OCI-LY3 (cell line): Measurements from ENCODE around the gene ZMYND12.

Experiments used
- H2AFZ ChIP-seq: fragments of 200-600, 300-600 bp; shearing (Covaris generic); 2 replicates; pipeline ENCODE4 v1.6.0; 2014; ENCODE audit warnings: antibody characterized with exemption, low read depth, low read length
- H3K27ac ChIP-seq: fragments of 200-600, 300-600 bp; sonication (generic); 2 replicates; pipeline ENCODE4 v1.5.1; 2014; ENCODE audit warnings: mild to moderate bottlenecking, low read length, moderate library complexity, mixed read lengths
- H3K27me3 ChIP-seq: fragments of 200-600, 300-600 bp; sonication (generic); 2 replicates; pipeline ENCODE4 v1.6.1; 2014; ENCODE audit warnings: low read depth, low read length, mixed read lengths
- H3K36me3 ChIP-seq: fragments of 200-600, 300-600 bp; sonication (generic); replicated peaks from 2 replicates; pipeline ENCODE3; 2014; ENCODE audit warnings: low read depth, low read length, mixed read lengths
- H3K4me1 ChIP-seq: fragments of 300-600, 200-600 bp; sonication (generic); 2 replicates; pipeline ENCODE4 v1.6.1; 2014; ENCODE audit warnings: low read length, mixed read lengths
- H3K4me2 ChIP-seq: fragments of 200-600, 300-600 bp; sonication (generic); 2 replicates; pipeline ENCODE4 v1.6.1; 2014; ENCODE audit warnings: low read length, mixed read lengths
- H3K4me3 ChIP-seq: fragments of 300-600, 200-600 bp; sonication (generic); 2 replicates; pipeline ENCODE4 v1.5.1; 2014; ENCODE audit warnings: antibody characterized with exemption, mild to moderate bottlenecking, low read length, moderate library complexity
- H3K79me2 ChIP-seq: fragments of 300-600, 200-600 bp; shearing (Covaris generic); 2 replicates; pipeline ENCODE4 v1.6.1; 2014; ENCODE audit warnings: mild to moderate bottlenecking, low read length, mixed read lengths
- H3K9ac ChIP-seq: fragments of 300-600, 200-600 bp; shearing (Covaris generic); 2 replicates; pipeline ENCODE4 v1.6.0; 2014; ENCODE audit warnings: mild to moderate bottlenecking, low read length, moderate library complexity
- H3K9me3 ChIP-seq: fragments of 200-600, 300-600 bp; shearing (Covaris generic); 2 replicates; pipeline ENCODE4 v1.6.1; 2014; ENCODE audit warnings: low read length, mixed read lengths; ENCODE audit not compliant: insufficient read depth
- H4K20me1 ChIP-seq: fragments of 200-600, 300-600 bp; sonication (generic); 2 replicates; pipeline ENCODE4 v1.6.1; 2016; ENCODE audit warnings: low read length, mixed read lengths; ENCODE audit not compliant: insufficient read depth
- EZH2phosphoT487 ChIP-seq: fragments of 200-600 bp; shearing (Covaris generic); IDR thresholded peaks from 2 replicates; pipeline ENCODE4 v1.6.1; 2018; ENCODE audit warnings: antibody characterized with exemption, mixed run types, low read depth
- TF ChIP-seq, protein P1 (sequence below): fragments of 200-600, 300-600 bp; sonication (generic); IDR thresholded peaks from 2 replicates; pipeline ENCODE4 v1.5.1; 2014; ENCODE audit warnings: antibody characterized with exemption, low read length, low read depth

ZMYND12 gene

DNA sequence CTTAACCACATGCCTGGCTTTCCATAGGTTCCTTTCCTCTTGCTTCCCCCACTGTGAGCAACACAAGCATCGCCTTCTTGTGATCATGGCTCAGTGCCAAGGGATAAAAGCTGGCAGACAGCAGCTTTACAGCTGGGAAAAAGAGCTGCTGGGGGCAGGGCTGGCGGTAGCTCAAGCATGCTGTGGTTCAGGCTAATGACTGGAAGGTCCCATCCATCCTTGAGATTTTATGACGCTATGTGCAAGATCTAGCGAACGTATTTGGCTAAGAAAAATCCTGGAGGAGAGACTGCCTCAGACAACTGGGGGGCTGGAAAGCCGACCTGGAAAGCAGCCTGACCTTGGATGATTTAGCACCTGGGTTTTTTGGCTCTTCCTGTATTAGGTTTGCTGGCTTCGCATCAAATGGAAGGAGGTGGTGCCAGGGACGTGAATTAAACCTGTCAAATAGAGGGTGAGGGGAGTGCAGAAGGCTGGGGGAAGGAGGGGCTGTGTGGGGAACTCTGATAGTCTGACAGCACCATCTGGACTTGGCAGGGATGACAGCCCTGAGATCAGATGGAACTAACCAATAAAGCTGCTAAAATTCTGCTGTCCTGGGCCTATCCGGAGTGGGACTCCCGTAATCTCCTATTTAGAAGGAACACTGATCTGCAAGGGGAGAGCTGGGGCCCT lies 34.8 kb downstream of the ZMYND12 start:
- TF ChIP-seq EZH2phosphoT487 = no peak
- TF ChIP-seq, protein P1, sequence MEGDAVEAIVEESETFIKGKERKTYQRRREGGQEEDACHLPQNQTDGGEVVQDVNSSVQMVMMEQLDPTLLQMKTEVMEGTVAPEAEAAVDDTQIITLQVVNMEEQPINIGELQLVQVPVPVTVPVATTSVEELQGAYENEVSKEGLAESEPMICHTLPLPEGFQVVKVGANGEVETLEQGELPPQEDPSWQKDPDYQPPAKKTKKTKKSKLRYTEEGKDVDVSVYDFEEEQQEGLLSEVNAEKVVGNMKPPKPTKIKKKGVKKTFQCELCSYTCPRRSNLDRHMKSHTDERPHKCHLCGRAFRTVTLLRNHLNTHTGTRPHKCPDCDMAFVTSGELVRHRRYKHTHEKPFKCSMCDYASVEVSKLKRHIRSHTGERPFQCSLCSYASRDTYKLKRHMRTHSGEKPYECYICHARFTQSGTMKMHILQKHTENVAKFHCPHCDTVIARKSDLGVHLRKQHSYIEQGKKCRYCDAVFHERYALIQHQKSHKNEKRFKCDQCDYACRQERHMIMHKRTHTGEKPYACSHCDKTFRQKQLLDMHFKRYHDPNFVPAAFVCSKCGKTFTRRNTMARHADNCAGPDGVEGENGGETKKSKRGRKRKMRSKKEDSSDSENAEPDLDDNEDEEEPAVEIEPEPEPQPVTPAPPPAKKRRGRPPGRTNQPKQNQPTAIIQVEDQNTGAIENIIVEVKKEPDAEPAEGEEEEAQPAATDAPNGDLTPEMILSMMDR = no peak
- H3K4me3 ChIP-seq = no peak overlapping the region
- no peaks in the 10 kb centered on the region for H3K4me1 ChIP-seq
- H3K79me2 ChIP-seq = no peaks in the 10 kb centered on the region
- H3K27me3 ChIP-seq = no peaks in the 10 kb centered on the region
- H3K4me2 ChIP-seq = no peak overlapping the region
- H3K36me3 ChIP-seq = no peaks in the 10 kb centered on the region
- H2AFZ ChIP-seq = no peak overlapping the region
- no peaks in the 10 kb centered on the region for H4K20me1 ChIP-seq
- no peak overlapping the region for H3K27ac ChIP-seq
- no peaks in the 10 kb centered on the region for H3K9me3 ChIP-seq
- no peak overlapping the region for H3K9ac ChIP-seq

DNA sequence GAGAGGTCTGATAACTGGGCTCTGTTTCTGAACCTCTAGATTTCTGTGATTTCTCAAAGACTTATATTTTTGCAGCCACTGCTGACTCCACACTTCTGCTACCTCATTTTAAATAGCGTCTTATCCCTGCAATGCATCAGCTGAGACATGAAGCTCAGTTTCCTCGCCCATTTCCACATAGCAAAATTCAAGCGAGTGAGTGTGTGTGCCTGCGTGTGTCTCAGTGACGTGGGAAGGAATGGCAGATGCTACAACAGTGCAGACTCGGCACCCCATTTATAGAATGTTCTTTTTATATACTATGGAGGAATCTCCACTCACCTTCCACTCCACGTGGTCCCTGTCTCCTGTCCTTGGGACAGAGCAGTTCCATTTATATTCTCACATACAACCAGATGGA lies 35.7 kb downstream of the ZMYND12 start:
- Histone ChIP-seq H3K36me3 (no peaks in the 10 kb centered on the region), H3K27ac (no peak overlapping the region), H3K79me2 (no peaks in the 10 kb centered on the region), H4K20me1 (no peaks in the 10 kb centered on the region), H3K4me2 (no peak overlapping the region), H3K4me3 (no peak overlapping the region), H2AFZ (no peak overlapping the region), H3K27me3 (no peaks in the 10 kb centered on the region), H3K9me3 (no peaks in the 10 kb centered on the region), H3K9ac (no peak overlapping the region), H3K4me1 (no peaks in the 10 kb centered on the region)
- TF ChIP-seq, protein P1 = no peak

DNA sequence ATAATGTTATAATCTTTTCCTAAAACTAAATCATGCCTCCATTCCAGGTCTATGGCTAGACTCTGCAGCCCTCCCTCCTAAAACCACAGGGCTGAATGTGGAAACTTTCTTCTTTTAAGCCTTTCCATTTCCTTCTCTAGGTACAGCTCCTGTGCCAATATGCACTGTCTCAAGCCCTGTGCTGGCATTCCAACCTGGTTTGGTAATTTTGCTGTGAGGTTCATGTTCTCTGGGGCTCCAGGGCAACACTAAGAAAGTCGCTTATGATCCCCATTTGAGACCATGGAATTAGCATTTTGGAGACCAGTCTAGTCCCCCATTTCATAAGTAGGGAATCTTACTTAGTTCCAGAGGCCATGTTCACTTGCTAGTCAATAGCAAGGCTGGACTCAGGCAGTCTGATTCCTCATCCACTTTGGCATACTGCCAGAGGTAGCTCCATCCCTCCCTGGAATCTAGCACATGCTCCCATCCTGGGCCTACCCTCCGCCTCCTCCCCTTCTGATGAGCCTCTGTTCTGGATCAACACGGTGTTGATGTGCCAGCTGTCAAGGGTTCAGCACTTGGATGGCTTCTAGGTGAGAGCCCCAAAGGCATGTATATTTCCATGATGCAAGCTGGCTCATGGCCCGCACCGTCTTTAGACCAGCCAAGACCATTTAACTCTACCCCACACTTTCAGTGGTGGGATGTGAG lies 36.5 kb downstream of the ZMYND12 start:
- no peak overlapping the region for H3K4me2 ChIP-seq

DNA sequence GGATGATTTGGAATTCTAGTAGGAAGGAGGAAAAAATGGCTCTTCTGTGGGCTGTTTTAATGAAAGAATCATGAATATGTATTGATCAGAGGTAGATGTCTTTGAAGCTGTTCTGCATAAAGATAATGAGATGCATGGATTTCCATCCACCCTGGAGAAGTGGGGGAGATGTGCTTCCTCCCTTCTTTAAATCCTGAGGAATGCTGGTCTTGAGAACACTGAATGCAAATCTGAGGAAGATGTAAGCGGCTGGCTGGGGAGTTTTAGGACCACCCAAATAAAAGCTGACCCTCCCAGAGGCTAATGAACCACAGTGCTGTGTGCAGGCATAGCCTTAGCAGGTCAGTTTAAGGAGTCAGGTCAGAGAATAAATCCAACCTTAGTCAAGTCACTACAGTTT lies 37.3 kb downstream of the ZMYND12 start:
- Histone ChIP-seq H3K4me2 (no peak overlapping the region), H3K36me3 (no peaks in the 10 kb centered on the region), H3K27ac (no peak overlapping the region), H2AFZ (no peak overlapping the region), H4K20me1 (no peaks in the 10 kb centered on the region), H3K9me3 (no peaks in the 10 kb centered on the region), H3K27me3 (no peaks in the 10 kb centered on the region), H3K4me1 (no peaks in the 10 kb centered on the region), H3K9ac (no peak overlapping the region), H3K79me2 (no peaks in the 10 kb centered on the region), H3K4me3 (no peak overlapping the region)
- TF ChIP-seq EZH2phosphoT487 = no peak
- TF ChIP-seq, protein P1 = no peak

More for the DNA sequence above, 36.5 kb downstream of the ZMYND12 start:
- Histone ChIP-seq H3K36me3 (no peaks in the 10 kb centered on the region), H3K4me3 (no peak overlapping the region), H3K4me1 (no peaks in the 10 kb centered on the region), H3K9me3 (no peaks in the 10 kb centered on the region), H4K20me1 (no peaks in the 10 kb centered on the region), H3K9ac (no peak overlapping the region), H3K27me3 (no peaks in the 10 kb centered on the region), H3K27ac (no peak overlapping the region), H3K79me2 (no peaks in the 10 kb centered on the region), H2AFZ (no peak overlapping the region)
- TF ChIP-seq EZH2phosphoT487 = no peak
- TF ChIP-seq, protein P1 = no peak
